Spinal cord (tissue), 10 donors: Measurements from ENCODE around the gene STIMATE. TPM values are rescaled to one million over a fixed set of nuclear protein-coding genes. Genes with fewer than 3 reads are reported as not detected.
A peak's percentile ranks its signal among the peaks of the same experiment; 100 is the strongest.

Experiments used
- DNase-seq, 6 donors: peaks; one replicate each; pipeline versions ENCODE4 v3.0.0 to v3.0.0-alpha.2; 2013 to 2015; ENCODE audit warnings: low spot score in 6 of 6, low read depth in 4 of 6
- H3K27ac ChIP-seq: one replicate; pipeline ENCODE4 v1.5.1; 2013; ENCODE audit warnings: low read depth, low read length, control low read depth
- H3K27me3 ChIP-seq: one replicate; pipeline ENCODE4 v1.6.1; 2013; ENCODE audit warnings: low read length; ENCODE audit not compliant: control insufficient read depth, insufficient read depth
- H3K36me3 ChIP-seq: one replicate; pipeline ENCODE4 v1.6.1; 2013; ENCODE audit warnings: low read length; ENCODE audit not compliant: control insufficient read depth, insufficient read depth
- H3K4me1 ChIP-seq: one replicate; pipeline ENCODE4 v1.6.1; 2013; ENCODE audit warnings: low read length; ENCODE audit not compliant: control insufficient read depth, insufficient read depth
- H3K4me3 ChIP-seq: one replicate; pipeline ENCODE4 v1.5.1; 2013; ENCODE audit warnings: low read depth, low read length, control low read depth
- H3K9me3 ChIP-seq: one replicate; pipeline ENCODE4 v1.6.1; 2013; ENCODE audit warnings: low read length; ENCODE audit not compliant: control insufficient read depth, insufficient read depth
- WGBS: methylation state at CpG from one replicate; pipeline ENCODE4 v1.1.5; 2013; ENCODE audit warnings: missing lambda C conversion rate; ENCODE audit not compliant: insufficient coverage; 5-methylcytosine and 5-hydroxymethylcytosine counted together
- long read RNA-seq, 4 donors: transcript quantifications; one replicate each; lab custom pipeline, GENCODE V29; 2026
- polyA plus RNA-seq, 2 donors: library from polyadenylated mRNA; unstranded; fragments of 120-200 nt; gene quantifications; one replicate each; pipeline ENCODE4 v1.2.1, GENCODE V29; 2013; ENCODE audit not compliant: insufficient read length in 2 of 2
- total RNA-seq, 2 donors: library from RNA; depleted of rRNA in 1 of 2; stranded (reverse); fragments of 120-200 nt in 1 of 2; fragments of >200 nt in 1 of 2; gene quantifications; one replicate each; pipeline versions ENCODE4 v1.2.3 to v1.2.4, GENCODE V29; 2013 to 2014
- donor health status: healthy.

The STIMATE gene
- total RNA-seq, result 10 to 100 TPM; 16.3 to 65.6 TPM
- 10 to 100 TPM; 20.4 to 24.0 TPM for polyA plus RNA-seq
- long read RNA-seq, donor 1, full-length matches to known transcripts, result 9 of 9 reads
- long read RNA-seq, donor 1, partial matches to known transcripts, result 0 of 9 reads
- long read RNA-seq, donor 1, other reads (novel, unspliced or antisense), result 0 of 9 reads
- long read RNA-seq, donor 2, full-length matches to known transcripts, result 4 of 4 reads
- long read RNA-seq, donor 2, partial matches to known transcripts, result 0 of 4 reads
- long read RNA-seq, donor 2, other reads (novel, unspliced or antisense), result 0 of 4 reads
- long read RNA-seq, donor 3, full-length matches to known transcripts, result 3 of 3 reads
- long read RNA-seq, donor 3, partial matches to known transcripts, result 0 of 3 reads
- long read RNA-seq, donor 3, other reads (novel, unspliced or antisense), result 0 of 3 reads
- long read RNA-seq, donor 4, full-length matches to known transcripts, result 5 of 5 reads
- long read RNA-seq, donor 4, partial matches to known transcripts, result 0 of 5 reads
- long read RNA-seq, donor 4, other reads (novel, unspliced or antisense), result 0 of 5 reads

- no peaks in the 10 kb centered on the region for H3K27me3 ChIP-seq
- H3K4me3 ChIP-seq, result peak within 1 kb of the TSS; percentile 53
- H3K36me3 ChIP-seq, result peaks cover 9% of the 10 kb centered on the region
- DNase-seq, result peak in 5 of 6 donors; percentile 58 to 95 (median 72)
- H3K27ac ChIP-seq, result peak within 1 kb of the TSS; percentile 16
- WGBS, result under 1% methylated on average over 78 of the region's 85 CpGs
- no peaks in the 10 kb centered on the region for H3K9me3 ChIP-seq
- H3K4me1 ChIP-seq, result peaks cover 16% of the 10 kb centered on the region
Measured at GRCh38 chr3:52897130-52898122, at the start of gene STIMATE. Gene STIMATE (minus strand): TSS chr3:52897548. CDS start chr3:52897450, 98 bp downstream.

GRCh38 chr3:52939600-52939999 lies 42.3 kb upstream of the STIMATE start:
- no peaks in the 10 kb centered on the region for H3K36me3 ChIP-seq
- no peaks in the 10 kb centered on the region for H3K9me3 ChIP-seq
- no peaks in the 10 kb centered on the region for H3K27me3 ChIP-seq
- H3K4me3 ChIP-seq, result no peak overlapping the region
- H3K27ac ChIP-seq, result no peak overlapping the region
- no peaks in the 10 kb centered on the region for H3K4me1 ChIP-seq
- DNase-seq, result no peak

- no peaks in the 10 kb centered on the region for H3K27me3 ChIP-seq
- H3K4me1 ChIP-seq, result no peaks in the 10 kb centered on the region
- H3K4me3 ChIP-seq, result no peak overlapping the region
- H3K36me3 ChIP-seq, result peaks cover 2% of the 10 kb centered on the region
- 7% methylated on average over 3 of the region's 8 CpGs for WGBS
- DNase-seq, result peak; percentile 5 to 85 (median 30)
- no peak overlapping the region for H3K27ac ChIP-seq
- H3K9me3 ChIP-seq, result no peaks in the 10 kb centered on the region
Measured at GRCh38 chr3:52934630-52935530, 37.5 kb upstream of the STIMATE start.

- H3K4me3 ChIP-seq, result no peak overlapping the region
- H3K9me3 ChIP-seq, result no peaks in the 10 kb centered on the region
- H3K4me1 ChIP-seq, result no peaks in the 10 kb centered on the region
- H3K27ac ChIP-seq, result no peak overlapping the region
- no peak for DNase-seq
- WGBS, result no CpG with 5 or more reads among the region's 2 CpGs
- H3K27me3 ChIP-seq, result no peaks in the 10 kb centered on the region
- H3K36me3 ChIP-seq, result peaks cover 5% of the 10 kb centered on the region
Measured at GRCh38 chr3:52931889-52932288, 34.5 kb upstream of the STIMATE start.

GRCh38 chr3:52931328-52931727 lies 34.0 kb upstream of the STIMATE start:
- Histone ChIP-seq H3K36me3 (peaks cover 5% of the 10 kb centered on the region), H3K4me3 (no peak overlapping the region), H3K27me3 (no peaks in the 10 kb centered on the region), H3K4me1 (no peaks in the 10 kb centered on the region), H3K27ac (no peak overlapping the region), H3K9me3 (no peaks in the 10 kb centered on the region)
- no CpG with 5 or more reads among the region's 6 CpGs for WGBS
- DNase-seq, result no peak

- Histone ChIP-seq H3K9me3 (no peaks in the 10 kb centered on the region), H3K27ac (no peak overlapping the region), H3K36me3 (peaks cover 7% of the 10 kb centered on the region), H3K4me3 (no peak overlapping the region), H3K27me3 (no peaks in the 10 kb centered on the region), H3K4me1 (no peaks in the 10 kb centered on the region)
- no CpG with 5 or more reads among the region's 3 CpGs for WGBS
- no peak for DNase-seq
Measured at GRCh38 chr3:52930748-52931147, 33.4 kb upstream of the STIMATE start.

- H3K9me3 ChIP-seq, result no peaks in the 10 kb centered on the region
- H3K27ac ChIP-seq, result no peak overlapping the region
- peaks cover 10% of the 10 kb centered on the region for H3K36me3 ChIP-seq
- no peak for DNase-seq
- WGBS, result 91% methylated on average over 2 of the region's 2 CpGs
- H3K4me1 ChIP-seq, result no peaks in the 10 kb centered on the region
- H3K4me3 ChIP-seq, result no peak overlapping the region
- no peaks in the 10 kb centered on the region for H3K27me3 ChIP-seq
Measured at GRCh38 chr3:52926554-52926953, 29.2 kb upstream of the STIMATE start.

GRCh38 chr3:52925405-52926313 lies 28.3 kb upstream of the STIMATE start:
- Histone ChIP-seq H3K4me1 (no peaks in the 10 kb centered on the region), H3K27ac (no peak overlapping the region), H3K4me3 (no peak overlapping the region), H3K9me3 (no peaks in the 10 kb centered on the region), H3K36me3 (peaks cover 10% of the 10 kb centered on the region), H3K27me3 (no peaks in the 10 kb centered on the region)
- 95% methylated on average over 2 of the region's 6 CpGs for WGBS
- no peak for DNase-seq
